Activated CD8-positive, alpha-beta memory T cell treated with anti-CD3 and anti-CD28 coated beads, Interleukin-2, amount 10 ng/mL, durations not matched to agents 7 days and 5 days (primary cell): Measurements from ENCODE around the gene TMEM202. TPM values are rescaled to one million over a fixed set of nuclear protein-coding genes. Genes with fewer than 3 reads are reported as not detected.

ENCODE experiments used
- total RNA-seq, 2 experiments: library from RNA; stranded (reverse); gene quantifications; one replicate each; pipeline ENCODE4 v1.2.3, GENCODE V29; 2021

The TMEM202 gene
- total RNA-seq, 2 experiments from 2014 or later: not detected

Other genes starting within 250 kb of the TMEM202 start
- gene GRAMD2A, start 200.5 kb upstream of the TMEM202 start, total RNA-seq: not detected
- 1,000 to 10,000 TPM; 1,010 to 1,764 TPM for gene PKM, start 167.1 kb upstream of the TMEM202 start, total RNA-seq
- 10 to 100 TPM; 55.5 to 66.6 TPM for gene PARP6, start 125.8 kb upstream of the TMEM202 start, total RNA-seq
- gene CELF6, start 78.1 kb upstream of the TMEM202 start, total RNA-seq: under 1 TPM; 0.29 to 0.33 TPM
- 10 to 100 TPM; 92.1 to 95.5 TPM for gene HEXA, start 22.3 kb upstream of the TMEM202 start, total RNA-seq
- gene ARIH1, start 76.0 kb downstream of the TMEM202 start, total RNA-seq: 100 to 1,000 TPM; 134 to 143 TPM